Suppressor macrophage treated with lipopolysaccharide for 4 hours (primary cell): ENCODE measurements around the gene OTOP3.
A peak's percentile ranks its signal among the peaks of the same experiment; 100 is the strongest.
"Not testable (repeated sequence)": the region's sequence is repeated elsewhere in the genome, so short reads cannot be mapped to it uniquely, and the experiment has no call there.

Experiments used
- DNase-seq: peaks from one replicate; pipeline ENCODE4 v3.0.0-alpha.2; 2020

OTOP3 gene

DNA sequence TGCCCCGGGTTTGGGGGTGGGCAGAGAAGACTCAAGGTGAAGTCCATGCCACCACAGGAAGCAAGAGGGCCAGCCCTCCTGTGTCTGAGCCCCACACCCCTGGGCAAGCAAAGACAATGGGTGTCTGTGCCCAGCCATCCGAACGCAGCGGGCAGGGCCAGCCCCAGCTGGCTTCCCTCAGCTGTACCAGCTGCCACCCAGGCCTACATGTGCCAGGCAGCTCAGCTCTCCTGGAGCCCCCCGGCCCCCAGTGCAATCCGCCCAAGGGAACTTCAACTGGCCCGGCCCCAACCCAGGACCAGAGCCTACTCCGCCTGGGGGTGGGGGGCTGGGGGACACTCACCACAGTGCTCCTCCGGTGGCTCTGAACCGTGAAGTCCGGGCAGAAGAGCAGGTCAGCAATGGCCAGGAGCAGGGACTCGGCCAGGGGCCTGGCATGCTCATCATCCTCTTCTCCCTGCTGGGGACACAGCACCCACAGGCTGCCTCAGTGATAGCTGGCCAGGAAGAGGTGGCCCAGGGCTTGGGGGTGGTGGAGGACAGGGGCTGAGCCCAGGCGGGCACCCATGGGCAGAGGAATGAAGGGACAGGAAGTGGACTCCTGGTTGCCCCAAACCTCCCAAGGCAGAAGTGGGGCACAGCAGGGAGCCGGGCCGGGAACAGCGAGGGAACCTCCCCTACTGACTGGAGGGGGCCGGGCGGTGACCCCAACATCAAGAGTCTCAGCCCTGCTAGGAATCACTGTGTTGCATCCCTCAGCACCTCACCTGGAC lies 27.1 kb downstream of the OTOP3 start:
- DNase-seq: no peak

DNA sequence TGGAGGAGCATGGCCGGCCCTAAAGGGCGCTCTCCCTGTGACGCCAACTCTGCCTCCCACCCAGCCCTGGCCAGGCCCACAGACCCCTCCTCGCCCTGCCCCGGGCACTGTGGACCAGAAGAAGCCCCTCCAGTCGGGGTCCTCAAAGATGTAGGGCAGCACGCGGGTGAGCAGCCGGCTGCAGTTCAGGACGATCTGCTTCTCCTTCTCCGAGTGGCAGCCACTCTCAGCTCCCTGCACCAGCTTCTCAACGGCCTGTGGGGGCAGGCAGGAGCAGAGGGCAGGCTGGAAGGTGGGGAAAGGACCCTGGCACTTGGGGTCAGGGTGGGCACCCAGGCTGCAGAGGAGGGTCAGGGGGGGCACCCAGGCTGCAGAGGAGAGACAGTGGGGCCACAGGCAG lies 28.0 kb downstream of the OTOP3 start:
- no peak for DNase-seq

DNA sequence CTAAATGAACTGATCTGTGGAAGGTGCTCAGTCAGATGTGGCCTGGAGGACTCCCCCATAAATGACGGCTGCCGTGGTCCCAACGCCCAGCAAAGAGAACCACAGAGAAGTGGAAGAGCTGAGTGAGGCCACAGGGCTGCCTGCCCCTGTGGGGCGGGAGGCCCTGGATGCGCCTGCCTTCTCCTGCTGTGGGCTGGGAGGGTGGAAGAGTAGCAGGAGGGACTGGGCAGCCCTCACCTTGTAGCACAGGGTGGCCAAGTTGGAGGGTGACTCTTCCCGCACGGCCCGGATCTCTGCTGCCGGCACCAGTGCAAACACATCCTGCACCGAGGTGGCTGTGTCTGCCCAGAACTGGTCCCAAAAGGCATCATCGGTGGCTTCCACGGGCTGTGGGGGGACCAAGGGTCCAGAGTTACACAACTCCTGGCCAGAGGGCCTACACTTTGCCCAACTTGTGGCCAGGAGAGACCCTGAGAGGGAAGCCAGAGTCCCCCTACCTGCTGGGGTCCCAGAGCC lies 28.6 kb downstream of the OTOP3 start:
- no peak for DNase-seq

DNA sequence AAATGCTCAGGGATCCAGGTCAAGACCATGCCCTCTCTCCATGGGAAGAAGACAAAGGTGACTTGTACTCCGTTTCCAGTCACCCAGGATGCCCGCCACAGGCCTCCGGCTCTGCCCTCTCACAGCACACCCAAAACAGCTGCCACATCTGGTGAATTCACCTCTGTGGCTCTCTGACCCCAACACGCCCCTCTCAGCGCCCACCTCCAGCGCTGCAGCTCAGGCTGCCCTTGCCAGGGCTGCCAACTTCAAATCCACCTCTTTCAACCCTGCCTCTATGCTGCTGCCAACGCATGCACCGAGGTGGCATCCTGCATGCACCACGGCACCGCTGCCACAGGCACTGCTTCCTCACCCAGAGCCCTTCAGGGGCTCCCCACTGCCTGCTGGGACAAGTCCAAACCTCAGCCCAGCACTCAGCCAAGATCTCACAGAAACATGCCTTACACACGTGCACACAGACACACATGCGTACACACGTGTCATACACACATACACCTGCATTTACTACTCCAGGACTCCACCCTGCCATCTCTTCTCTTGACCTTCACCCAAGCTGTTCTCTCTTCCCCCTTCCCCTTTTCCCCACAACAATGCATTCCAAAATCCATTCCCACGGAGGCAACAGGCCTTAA lies 29.4 kb downstream of the OTOP3 start:
- DNase-seq: no peak

DNA sequence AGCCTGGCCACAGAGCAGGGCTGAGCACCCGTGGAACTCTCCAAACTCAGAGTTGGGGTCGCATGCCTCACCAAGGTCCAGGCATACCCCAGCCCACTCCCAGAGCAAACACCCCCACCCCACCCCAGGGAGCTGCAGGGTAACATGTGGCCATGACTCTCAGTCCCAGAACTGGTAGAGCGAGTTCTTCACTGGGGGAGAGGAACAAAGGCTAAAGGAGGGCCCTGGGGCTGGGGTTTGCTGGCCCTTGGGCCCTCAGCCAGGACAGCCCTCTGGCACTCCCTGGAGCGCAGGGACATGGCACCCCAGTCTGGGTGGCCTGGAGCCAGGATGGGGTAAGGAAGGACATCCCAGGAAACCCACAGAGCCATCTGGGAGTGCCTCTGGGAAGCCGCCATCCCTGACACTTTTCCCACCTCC lies 32.7 kb downstream of the OTOP3 start:
- no peak for DNase-seq

DNA sequence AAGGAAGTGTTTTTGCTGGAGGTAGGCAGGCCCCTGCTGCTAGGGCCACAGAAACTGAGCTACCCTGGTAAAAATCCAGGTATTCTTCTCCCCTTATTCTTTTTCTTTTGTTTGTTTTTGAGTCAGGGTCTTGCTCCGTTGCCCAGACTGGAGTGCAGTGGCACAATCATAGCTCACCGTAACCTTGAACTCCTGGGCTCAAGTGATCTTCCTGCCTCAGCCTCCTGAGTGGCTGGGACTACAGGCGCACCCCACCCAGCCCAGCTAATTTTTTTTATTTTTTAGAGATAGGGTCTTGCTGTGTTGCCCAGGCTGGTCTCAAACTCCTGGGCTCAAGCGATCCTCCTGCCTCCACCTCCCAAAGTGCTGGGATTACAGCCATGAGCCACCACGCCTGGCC lies 33.8 kb downstream of the OTOP3 start:
- not testable (repeated sequence) for DNase-seq

DNA sequence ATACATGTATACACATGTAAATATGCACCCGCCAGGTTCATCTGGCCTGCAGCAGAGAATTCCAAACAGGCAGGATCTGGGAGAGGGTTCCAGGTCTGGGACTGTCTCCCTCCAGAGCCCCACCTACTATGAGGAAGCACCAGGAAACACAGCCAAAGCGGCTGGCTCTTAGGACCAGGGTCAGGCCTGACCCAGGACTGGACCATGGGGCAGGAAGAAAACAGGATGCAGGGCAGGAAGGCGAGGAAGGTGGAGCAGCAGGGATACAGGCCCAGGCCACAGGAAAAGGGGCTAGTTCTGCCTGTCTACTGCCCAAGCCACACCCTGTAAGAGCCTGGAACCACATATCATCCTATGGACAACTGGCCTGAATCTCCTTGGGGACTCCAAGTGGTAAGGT lies 34.7 kb downstream of the OTOP3 start:
- DNase-seq: no peak

DNA sequence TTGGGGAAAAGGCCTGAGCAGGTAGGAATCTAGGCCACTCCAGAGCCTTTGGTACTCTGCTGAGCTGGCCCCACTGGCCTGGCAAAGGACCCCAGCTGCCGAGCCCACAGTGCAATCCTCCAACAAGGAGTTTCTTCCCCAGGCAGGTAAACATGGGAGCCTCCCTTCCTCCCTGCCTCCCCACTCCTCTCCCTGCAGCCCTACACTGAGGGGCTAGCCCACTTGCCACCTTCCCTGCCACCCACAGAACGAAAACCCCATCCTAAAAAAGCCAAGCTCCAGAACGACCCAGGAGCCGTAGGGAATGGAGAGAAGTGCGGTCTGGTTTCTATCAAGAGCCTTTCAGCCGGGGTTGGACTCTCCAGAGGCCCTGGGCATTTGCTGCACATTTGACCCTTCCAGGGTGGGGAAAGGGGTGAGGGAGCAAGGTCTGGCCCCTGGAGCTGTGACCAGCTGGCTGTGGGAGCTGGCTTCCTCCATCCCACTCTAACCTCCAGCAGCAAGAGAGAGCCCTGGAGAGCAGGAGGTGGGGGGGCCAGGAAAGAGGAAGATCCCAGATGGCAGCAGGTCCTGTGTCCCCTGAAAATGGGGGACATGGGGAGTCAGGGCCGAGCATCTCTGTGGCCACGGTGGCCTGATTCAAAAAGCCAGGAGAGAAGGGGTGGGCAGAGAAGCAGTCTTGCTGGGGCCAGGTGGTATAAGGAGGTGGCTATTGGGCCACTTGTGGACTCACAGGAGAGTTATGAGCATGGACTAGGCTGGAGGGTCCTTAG lies 35.6 kb downstream of the OTOP3 start:
- no peak for DNase-seq

DNA sequence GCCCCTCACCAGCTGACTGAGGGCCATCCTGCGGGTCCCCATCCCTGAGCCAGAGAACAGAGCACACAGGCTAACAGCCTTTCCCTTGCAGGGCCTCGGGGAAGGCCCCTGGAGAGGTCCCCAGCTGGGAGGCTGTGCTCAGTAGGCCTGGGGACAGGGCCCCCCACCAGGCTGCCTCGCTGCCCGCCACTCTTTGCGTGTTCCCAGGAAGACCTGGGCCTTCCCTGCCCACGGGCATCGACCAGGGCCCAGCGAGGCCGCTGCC lies 36.1 kb downstream of the OTOP3 start:
- no peak for DNase-seq

DNA sequence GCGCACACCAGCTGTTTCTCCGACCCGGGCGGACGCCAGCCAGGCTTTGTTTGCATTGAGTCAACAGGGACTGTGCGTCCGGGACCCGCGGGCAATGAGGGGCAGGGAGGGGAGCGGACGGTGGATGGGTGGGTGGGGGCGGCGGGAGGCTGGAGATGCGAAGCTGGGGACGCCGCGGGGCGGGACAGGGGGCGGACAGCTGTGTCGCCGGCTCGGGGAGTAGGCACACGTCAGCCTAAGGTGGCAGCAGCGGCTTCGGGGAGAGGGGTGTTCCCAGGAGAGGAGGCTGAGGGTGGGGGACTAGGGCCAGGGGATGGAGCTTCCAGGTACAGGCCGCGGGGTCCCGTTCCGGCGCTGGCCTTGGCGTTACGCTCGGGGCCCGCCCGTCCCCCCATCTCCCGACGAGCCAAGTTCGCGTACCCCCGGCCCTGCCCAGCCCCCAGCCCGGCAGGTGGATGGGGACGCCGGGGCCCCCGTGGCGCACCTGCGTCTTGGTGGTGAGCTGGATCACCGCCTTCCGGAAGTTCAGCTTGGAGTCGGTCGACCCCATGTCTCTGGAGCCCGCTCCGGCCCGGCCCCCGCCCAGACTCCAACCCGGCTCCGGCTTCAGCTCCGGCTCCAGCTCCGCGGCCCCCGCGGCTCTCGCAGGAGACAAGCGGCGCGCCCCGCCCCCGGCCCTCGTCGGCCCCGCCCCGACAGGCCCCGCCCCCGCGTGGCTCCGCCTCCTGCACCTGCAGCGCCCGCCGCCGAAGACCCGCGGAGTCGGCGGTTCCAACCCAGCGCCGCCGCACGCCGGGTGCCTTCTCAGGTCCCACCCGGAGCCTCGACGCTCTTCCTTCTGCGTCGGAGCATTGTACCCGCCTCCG lies 36.6 kb downstream of the OTOP3 start, which contains the start of gene HID1:
Gene HID1, minus strand, starts transcription at position 653 of the 866 bp plus-strand sequence. Its CDS starts 103 bp downstream, at position 550.
- DNase-seq: peak; percentile 20

DNA sequence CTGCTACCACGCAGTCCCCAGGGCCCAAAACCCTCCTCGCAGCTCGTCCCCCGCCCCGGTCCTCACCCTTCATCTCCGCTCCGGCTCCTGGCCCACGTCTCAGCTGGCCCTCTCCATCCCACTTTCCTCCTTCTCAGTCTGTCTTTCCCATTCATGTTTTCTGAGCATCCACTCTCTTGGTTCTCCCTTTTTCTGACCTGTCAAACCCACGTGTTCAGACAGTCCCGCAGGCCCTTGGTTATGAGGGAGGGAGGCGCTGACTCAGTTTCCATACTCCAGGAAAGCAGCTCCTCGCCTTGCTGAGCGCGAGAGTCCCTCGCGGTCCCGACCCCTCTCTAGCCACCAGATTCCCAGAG lies 37.3 kb downstream of the OTOP3 start:
- DNase-seq: no peak

DNA sequence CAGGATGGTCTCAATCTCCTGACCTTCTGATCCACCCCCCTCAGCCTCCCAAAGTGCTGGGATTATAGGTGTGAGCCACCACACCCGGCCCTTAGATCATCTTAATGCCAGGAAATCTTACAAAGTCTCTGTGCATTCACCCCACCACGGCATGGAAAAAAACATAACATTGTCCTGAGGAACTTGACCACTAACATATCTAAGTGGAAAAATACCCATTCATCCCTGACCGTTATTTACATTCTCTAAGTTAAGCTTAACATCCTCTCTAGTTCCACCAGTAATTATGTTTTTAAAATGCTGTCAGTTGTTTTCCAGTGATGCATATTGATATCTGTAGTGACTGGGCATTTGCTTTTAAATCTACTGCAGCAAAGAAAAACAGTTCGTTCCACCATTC lies 40.2 kb downstream of the OTOP3 start:
- DNase-seq: no peak

DNA sequence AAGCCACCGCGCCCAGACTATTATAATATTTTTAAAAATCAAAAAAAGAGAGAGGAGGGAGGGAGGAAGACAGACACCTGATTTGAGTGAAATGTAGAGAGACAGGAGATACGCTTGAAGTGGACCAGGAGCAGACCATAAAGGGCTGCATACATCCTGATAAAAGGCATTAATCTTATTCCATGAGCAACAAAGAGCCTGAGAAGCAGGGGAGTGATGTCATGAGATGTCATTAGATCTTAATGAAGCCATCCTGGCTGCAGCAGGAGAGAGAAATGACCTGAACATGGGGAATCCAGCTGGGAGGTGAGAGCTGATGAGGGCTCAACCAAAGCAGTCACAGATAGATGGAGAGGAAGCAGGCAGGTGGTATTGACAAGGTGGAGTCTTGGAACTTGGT lies 42.1 kb downstream of the OTOP3 start:
- no peak for DNase-seq

DNA sequence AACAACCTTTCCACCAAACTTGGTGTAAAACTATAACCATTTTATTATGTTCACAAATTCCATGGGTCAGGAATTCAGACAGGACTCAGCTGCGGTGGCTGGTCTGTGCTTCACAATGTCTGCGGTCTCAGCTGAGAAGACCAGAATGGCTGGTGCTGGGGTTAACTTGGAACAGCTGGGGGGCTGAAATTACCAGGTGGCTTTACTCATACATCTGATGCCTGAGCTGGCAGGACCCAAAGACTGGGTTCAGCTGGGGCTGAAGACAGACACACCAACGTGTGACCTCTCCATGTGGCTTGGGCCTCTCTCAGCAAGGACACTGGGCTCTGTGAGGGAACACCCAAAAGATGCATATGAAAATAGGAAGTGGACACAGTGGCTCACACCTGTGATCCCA lies 42.5 kb downstream of the OTOP3 start:
- DNase-seq: no peak

DNA sequence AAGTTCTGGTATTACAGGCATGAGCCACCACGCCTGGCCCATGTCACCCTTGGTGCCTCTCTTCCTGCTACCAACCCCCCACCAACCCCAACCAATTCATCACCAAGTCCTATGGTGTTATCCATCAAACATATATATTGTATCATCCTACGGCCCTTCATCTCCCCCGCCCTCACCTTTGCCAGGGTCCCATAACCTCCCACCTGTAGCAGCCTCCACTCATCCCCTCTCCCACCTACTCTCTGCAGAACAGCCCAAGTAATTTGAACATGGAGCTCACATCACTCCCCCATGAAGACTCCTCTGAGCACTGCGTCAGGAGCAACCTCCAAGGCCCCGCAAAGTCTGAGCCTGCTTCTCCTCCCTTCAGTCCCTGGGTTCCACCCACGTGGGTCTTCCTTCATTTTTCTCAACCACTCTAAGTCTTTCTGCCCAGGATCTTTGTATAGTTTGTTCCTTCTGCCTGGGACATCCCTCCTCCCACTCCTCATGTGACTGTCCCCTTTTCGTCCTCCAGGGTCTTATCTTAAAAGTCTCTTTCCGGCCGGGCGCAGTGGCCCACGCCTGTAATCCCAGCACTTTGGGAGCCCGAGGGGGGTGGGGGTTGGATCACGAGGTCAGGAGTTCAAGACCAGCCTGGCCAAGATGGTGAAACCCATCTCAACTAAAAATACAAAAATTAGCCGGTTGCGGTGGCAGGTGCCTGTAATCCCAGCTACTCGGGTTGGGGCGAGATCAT lies 43.9 kb downstream of the OTOP3 start:
- no peak for DNase-seq

DNA sequence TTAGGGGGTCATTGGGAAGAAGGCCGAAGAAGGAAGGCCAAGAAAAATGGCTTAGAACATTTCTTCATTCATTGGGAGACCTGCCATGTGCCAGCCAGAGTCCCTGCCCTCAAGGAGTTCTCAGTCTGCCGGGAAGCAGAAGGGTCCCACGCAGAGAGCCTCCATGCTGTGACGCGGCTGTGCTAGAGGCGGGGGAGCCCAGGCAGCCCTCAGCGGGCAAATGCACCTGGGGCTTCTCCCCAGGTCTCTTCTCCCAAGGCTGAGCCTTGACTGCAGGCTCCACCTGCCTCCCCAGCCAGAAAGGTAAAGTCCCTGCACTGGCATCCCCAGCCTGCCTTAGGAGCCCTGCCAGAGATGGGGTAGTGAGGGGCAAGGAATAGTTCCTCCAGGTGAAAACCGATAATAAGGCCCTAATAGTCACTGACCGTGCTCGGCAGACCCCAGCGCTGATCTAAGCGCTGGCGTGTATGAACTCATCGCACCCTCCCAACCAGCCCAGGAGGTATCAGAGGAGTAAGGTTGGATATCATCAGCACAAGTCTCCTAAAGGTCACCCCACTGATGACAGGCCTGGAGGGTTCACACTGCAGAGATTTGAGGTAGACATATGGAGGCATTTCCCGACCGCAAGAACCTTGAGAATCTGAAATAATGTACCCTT lies 45.8 kb downstream of the OTOP3 start:
- DNase-seq: no peak

DNA sequence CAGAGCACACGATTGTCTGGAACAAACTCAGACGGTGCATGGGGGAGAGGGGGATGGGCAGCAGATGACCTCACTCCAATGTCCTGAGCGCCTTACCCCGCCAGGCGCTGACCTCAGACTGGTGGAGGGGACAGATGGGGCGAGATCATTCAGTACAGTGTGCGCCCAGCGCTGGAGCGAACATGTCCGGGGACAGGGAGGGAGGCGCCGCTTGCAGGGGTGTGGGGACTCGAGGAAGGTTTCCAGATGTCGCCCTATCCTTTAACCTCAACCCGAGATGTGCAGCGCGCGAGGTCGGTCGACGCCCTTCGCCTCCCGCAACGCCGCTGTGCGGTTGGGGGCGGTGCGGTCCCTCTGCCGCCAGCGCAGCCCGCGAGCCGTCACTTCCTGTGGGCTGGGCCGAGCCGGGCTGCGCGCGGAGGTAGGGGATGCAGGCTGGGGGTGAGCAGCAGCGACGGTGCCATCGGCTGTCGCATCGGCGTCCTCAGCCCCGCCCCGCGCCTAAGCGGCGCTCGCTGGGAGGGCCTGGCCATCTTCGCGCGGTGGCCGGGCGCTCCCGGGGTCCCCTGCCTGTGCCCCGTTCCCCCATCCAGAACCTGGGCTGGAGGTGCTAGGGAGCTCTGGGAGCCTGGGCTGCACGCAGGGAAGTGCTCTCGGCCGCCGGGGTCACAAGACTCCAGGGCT lies 46.4 kb downstream of the OTOP3 start:
- peak; percentile 43 for DNase-seq

DNA sequence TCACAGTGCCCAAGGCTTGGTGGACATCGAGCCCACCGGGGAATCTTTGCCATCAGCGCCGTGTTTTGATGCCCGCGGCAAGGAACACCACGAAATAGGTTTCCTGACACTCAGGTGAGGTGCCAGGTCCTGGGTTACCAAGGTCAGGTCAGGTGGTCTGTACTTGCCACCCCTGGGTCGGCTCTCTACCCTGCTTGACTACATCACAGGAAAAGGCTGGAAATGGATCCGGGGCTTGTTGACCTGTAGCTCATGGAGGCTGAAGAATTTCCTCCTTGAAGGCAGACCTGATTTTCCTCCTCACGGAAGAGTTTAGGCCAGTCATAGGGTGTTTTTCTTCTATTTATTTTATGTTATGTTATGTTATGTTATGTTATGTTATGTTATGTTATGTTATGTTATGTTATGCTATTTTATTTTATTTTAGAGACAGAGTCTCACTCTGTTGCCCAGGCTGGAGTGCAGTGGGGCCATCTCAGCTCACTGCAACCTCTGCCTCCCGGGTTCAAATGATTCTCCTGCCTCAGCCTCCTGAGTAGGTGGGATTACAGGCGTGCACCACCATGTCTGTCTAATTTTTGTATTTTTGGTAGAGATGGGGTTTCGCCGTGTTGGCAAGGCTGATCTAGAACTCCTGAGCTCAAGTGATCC lies 47.1 kb downstream of the OTOP3 start:
- DNase-seq: not testable (repeated sequence)

DNA sequence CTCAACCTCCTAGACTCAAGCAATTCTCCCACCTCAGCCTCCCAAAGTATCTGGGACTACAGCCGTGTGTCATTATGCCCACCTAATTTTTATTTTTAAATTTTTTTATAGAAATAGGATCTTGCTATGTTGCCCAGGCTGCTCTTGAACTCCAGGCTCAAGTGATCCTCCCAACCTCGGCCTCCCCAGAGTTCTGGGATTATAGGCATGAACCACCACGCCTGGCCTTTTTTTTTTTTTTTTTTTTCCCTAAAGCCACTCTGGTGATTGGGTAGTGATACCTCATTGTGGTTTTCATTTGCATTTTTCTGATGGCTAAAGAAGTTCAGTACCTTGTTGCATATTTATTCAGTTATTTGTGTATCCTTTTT lies 50.5 kb downstream of the OTOP3 start:
- DNase-seq: no peak

DNA sequence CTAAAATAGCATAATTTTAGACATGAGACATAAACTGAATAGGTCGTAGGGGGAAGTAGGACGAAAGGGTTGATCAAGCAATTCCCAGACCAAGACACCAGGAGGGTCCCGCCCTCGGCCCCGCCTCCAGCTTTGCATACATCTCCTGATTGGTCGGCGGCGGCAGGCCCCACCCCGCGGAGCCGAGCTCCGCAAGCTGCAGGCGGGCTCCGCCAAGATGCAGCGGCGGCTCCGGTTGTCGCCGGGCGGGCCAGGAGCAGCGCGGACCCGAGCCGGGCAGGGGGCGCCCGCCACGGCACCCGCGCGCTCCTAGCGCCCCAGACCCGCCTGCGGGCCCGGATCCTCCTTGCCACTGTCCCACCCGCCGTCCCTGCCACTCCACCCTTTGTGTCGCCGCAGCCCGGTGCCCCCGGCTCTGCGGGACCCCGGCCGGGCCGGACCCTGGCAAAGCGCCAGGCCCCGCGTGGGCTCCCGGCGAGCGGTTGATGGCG lies 51.8 kb downstream of the OTOP3 start, which contains the start of gene CDR2L:
Gene CDR2L, plus strand, starts transcription at position 215 of the 491 bp plus-strand sequence. CDS start 412 bp downstream, outside the sequence.
- peak; percentile 97 for DNase-seq
